Activated CD4-positive, alpha-beta T cell treated with anti-CD3 and anti-CD28 coated beads, Interleukin-2, amount 10 ng/mL, durations not matched to agents 7 days and 5 days (primary cell): ENCODE measurements around the gene ADSS2. TPM values are rescaled to one million over a fixed set of nuclear protein-coding genes. Genes with fewer than 3 reads are reported as not detected.

Source experiments
- CTCF ChIA-PET: fragments of 350-600 bp; sonication (Branson Sonifier 250); formaldehyde crosslinking; loops from one replicate; lab custom pipeline; 2021; ENCODE audit warnings: antibody characterized with exemption; lab: Charles Lee
- POLR2A ChIA-PET: fragments of 350-600 bp; sonication (Branson Sonifier 250); formaldehyde crosslinking; loops from one replicate; lab custom pipeline; 2021; ENCODE audit warnings: antibody characterized with exemption; lab: Charles Lee
- DNase-seq: peaks from one replicate; pipeline ENCODE4 v3.0.0-alpha.2; 2020
- H3K27ac Mint-ChIP-seq: one replicate; pipeline ENCODE4 v1.8.0; 2021; ENCODE audit warnings: mild to moderate bottlenecking, moderate library complexity, mixed read lengths
- H3K27me3 Mint-ChIP-seq: one replicate; pipeline ENCODE4 v1.8.0; 2021; ENCODE audit warnings: mixed read lengths
- H3K36me3 Mint-ChIP-seq: one replicate; pipeline ENCODE4 v1.8.0; 2021; ENCODE audit warnings: low read depth, mixed read lengths
- H3K4me1 Mint-ChIP-seq: one replicate; pipeline ENCODE4 v1.8.0; 2021; ENCODE audit warnings: mixed read lengths
- H3K4me3 Mint-ChIP-seq: one replicate; pipeline ENCODE4 v1.8.0; 2021; ENCODE audit warnings: mild to moderate bottlenecking, moderate library complexity, mixed read lengths
- H3K9me3 Mint-ChIP-seq: one replicate; pipeline ENCODE4 v1.8.0; 2021; ENCODE audit warnings: mixed read lengths
- total RNA-seq, 2 experiments: library from RNA; stranded (reverse); gene quantifications; one replicate each; pipeline ENCODE4 v1.2.3, GENCODE V29; 2021

The ADSS2 gene
- total RNA-seq, 2 experiments from 2014 or later, result 51.7 to 54.0 TPM

- no peak overlapping the region for H3K27ac Mint-ChIP-seq
- POLR2A ChIA-PET, result no interaction called here
- peaks cover 6% of the 10 kb centered on the region for H3K4me1 Mint-ChIP-seq
- DNase-seq, result no peak
- peaks cover 83% of the 10 kb centered on the region for H3K36me3 Mint-ChIP-seq
- no peaks in the 10 kb centered on the region for H3K27me3 Mint-ChIP-seq
- CTCF ChIA-PET, result no interaction called here
- H3K9me3 Mint-ChIP-seq, result peaks cover 2% of the 10 kb centered on the region
- H3K4me3 Mint-ChIP-seq, result no peak overlapping the region
Measured at GRCh38 chr1:244409701-244410100, 42.0 kb downstream of the ADSS2 start.

GRCh38 chr1:244406337-244406736 lies 45.4 kb downstream of the ADSS2 start:
- ChIA-PET POLR2A (no interaction called here), CTCF (no interaction called here)
- H3K4me3 Mint-ChIP-seq, result no peak overlapping the region
- H3K36me3 Mint-ChIP-seq, result peaks cover 84% of the 10 kb centered on the region
- H3K9me3 Mint-ChIP-seq, result peaks cover 25% of the 10 kb centered on the region
- no peak overlapping the region for H3K27ac Mint-ChIP-seq
- DNase-seq, result no peak
- H3K4me1 Mint-ChIP-seq, result peaks cover 3% of the 10 kb centered on the region
- no peaks in the 10 kb centered on the region for H3K27me3 Mint-ChIP-seq

DNA sequence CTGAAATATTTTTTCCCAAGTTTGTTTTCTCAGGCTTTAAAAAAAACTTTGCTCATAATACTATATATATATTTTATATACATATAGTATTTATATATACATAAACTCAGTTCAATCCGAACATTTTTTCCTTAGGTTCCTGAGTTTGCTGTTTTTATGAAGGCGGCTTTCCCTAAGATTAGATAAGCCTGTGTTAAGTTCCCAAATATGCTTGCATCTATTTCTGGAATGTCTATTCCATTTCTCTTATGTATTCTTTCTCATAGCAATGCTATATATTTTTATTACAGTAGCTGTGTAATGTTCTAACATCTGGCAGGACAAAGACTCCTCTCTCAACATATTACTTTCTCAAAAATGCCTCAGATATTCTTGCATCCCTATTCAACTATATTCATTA lies 45.9 kb downstream of the ADSS2 start:
- H3K27me3 Mint-ChIP-seq, result no peaks in the 10 kb centered on the region
- CTCF ChIA-PET, result no interaction called here
- no peak overlapping the region for H3K4me3 Mint-ChIP-seq
- no peak overlapping the region for H3K27ac Mint-ChIP-seq
- peaks cover 85% of the 10 kb centered on the region for H3K36me3 Mint-ChIP-seq
- H3K4me1 Mint-ChIP-seq, result peaks cover 3% of the 10 kb centered on the region
- POLR2A ChIA-PET, result no interaction called here
- peaks cover 30% of the 10 kb centered on the region for H3K9me3 Mint-ChIP-seq
- no peak for DNase-seq

DNA sequence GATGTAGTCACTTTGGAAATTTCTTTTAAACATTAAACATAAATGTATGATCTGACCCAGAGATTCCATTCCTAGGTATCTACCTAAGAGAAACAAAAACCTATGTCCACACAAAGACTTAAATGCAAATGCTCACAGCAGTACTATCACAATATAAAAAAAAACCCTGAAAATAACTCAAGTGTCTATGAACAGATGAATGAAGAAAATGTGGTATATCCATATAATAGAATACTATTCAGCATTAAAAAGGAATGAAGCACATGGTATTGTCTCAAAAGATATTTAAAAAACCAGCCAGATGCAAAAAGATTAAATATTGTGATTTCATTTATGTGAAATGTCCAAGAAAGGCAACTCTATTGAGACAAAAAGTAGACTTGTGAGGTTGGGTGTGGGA lies 48.3 kb downstream of the ADSS2 start:
- no peak overlapping the region for H3K27ac Mint-ChIP-seq
- H3K9me3 Mint-ChIP-seq, result peaks cover 31% of the 10 kb centered on the region
- CTCF ChIA-PET, result no interaction called here
- DNase-seq, result no peak
- no peaks in the 10 kb centered on the region for H3K4me1 Mint-ChIP-seq
- H3K4me3 Mint-ChIP-seq, result no peak overlapping the region
- POLR2A ChIA-PET, result no interaction called here
- peaks cover 72% of the 10 kb centered on the region for H3K36me3 Mint-ChIP-seq
- no peaks in the 10 kb centered on the region for H3K27me3 Mint-ChIP-seq

GRCh38 chr1:244400974-244401373 lies 50.7 kb downstream of the ADSS2 start:
- H3K27ac Mint-ChIP-seq, result no peak overlapping the region
- peaks cover 29% of the 10 kb centered on the region for H3K9me3 Mint-ChIP-seq
- CTCF ChIA-PET, result interaction anchor here (0.8 kb wide), 1 partner anchor 57 kb away, joined by 3 read pairs; no protein-coding TSS in a partner anchor

DNA sequence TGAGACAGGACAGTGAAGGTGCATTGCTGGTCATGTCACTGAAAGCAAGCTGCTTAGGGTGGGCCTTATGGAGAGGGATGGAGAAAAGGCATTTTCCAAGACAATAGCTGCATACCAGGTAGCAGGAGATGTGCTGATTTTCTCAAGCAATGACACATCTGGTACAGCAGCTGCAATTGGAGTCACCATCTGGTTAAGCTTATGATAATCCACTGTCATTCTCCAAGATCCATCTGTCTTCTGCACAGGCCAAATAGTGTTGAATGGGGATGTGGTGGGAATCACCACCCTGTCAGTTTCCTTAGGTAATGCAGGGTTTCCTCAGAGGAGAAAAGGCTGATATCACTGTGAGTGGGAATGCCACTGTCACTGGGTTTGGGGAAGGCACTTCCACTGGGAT lies 54.6 kb downstream of the ADSS2 start:
- CTCF ChIA-PET, result interaction anchor here (1.2 to 1.6 kb wide), 2 partner anchors 16 to 34 kb away, joined by 3 to 5 read pairs; no protein-coding TSS in a partner anchor
- Mint-ChIP-seq H3K27me3 (no peaks in the 10 kb centered on the region), H3K4me1 (peaks cover 13% of the 10 kb centered on the region), H3K4me3 (no peak overlapping the region), H3K36me3 (peaks cover 23% of the 10 kb centered on the region), H3K27ac (no peak overlapping the region), H3K9me3 (peaks cover 13% of the 10 kb centered on the region)
- DNase-seq, result no peak
- POLR2A ChIA-PET, result no interaction called here

More at GRCh38 chr1:244400974-244401373, 50.7 kb downstream of the ADSS2 start:
- no peak for DNase-seq
- POLR2A ChIA-PET, result no interaction called here
- Mint-ChIP-seq H3K4me1 (peaks cover 13% of the 10 kb centered on the region), H3K27me3 (no peaks in the 10 kb centered on the region), H3K4me3 (no peak overlapping the region), H3K36me3 (peaks cover 56% of the 10 kb centered on the region)

- no peaks in the 10 kb centered on the region for H3K27me3 Mint-ChIP-seq
- DNase-seq, result no peak
- ChIA-PET CTCF (interaction anchor here (0.7 kb wide), 1 partner anchor 707 kb away, joined by 3 read pairs; no protein-coding TSS in a partner anchor), POLR2A (no interaction called here)
- H3K4me1 Mint-ChIP-seq, result peaks cover 13% of the 10 kb centered on the region
- no peak overlapping the region for H3K27ac Mint-ChIP-seq
- H3K36me3 Mint-ChIP-seq, result peaks cover 12% of the 10 kb centered on the region
- H3K4me3 Mint-ChIP-seq, result no peak overlapping the region
- peaks cover 2% of the 10 kb centered on the region for H3K9me3 Mint-ChIP-seq
Measured at GRCh38 chr1:244395965-244396364, 55.7 kb downstream of the ADSS2 start.

DNA sequence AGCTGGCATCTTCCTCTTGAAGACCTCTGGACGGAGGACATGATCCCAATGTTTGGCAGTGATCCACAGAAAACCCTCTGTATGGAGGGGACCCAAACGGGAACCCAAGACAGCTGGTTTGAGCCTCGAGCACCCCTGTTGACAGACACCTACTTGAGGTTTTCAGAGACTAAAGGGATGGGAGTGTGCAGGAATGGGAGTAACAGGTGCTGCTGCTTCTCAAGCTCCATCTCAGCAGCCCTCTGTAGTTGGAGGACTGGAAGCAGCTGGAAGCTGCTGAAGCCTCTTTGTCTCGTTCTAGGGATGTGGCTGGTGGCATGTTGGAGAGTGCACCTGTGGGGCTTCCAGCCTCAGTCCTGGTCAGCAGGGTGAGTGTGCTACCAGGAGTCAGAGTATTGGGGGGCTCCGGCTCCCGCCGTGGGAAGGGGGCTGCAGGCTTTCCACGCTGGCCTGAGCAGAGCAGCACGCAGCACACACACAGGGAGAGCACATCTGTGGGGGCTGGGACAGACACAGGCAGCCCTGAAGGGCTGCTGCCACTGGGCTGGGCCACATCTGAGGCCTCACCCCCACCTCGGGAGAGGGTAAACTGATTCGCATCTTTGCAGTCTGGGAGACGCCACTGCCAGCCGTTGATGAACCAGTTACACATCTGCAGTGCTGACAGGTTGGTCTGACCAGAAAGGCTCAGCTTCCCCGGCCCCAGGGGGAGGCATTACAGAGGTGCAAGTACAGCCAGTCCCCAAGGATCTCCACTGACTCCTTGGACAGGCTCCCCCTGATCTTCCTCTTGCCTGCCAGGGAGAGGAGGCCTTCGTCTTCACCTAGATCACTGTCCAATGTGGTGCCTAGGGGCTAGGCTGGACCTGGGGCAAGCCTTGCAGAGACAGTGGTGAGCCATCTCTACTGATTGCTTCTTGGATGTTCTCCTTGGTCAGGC lies 56.6 kb downstream of the ADSS2 start:
- Mint-ChIP-seq H3K36me3 (peaks cover 7% of the 10 kb centered on the region), H3K4me1 (peaks cover 13% of the 10 kb centered on the region), H3K9me3 (no peaks in the 10 kb centered on the region), H3K27ac (no peak overlapping the region), H3K27me3 (no peaks in the 10 kb centered on the region), H3K4me3 (no peak overlapping the region)
- POLR2A ChIA-PET, result no interaction called here
- DNase-seq, result no peak
- CTCF ChIA-PET, result no interaction called here

GRCh38 chr1:244394346-244394745 lies 57.4 kb downstream of the ADSS2 start:
- Mint-ChIP-seq H3K4me1 (peaks cover 13% of the 10 kb centered on the region), H3K27me3 (no peaks in the 10 kb centered on the region), H3K27ac (no peak overlapping the region), H3K4me3 (no peak overlapping the region), H3K36me3 (peaks cover 4% of the 10 kb centered on the region), H3K9me3 (no peaks in the 10 kb centered on the region)
- ChIA-PET POLR2A (no interaction called here), CTCF (no interaction called here)
- DNase-seq, result no peak

DNA sequence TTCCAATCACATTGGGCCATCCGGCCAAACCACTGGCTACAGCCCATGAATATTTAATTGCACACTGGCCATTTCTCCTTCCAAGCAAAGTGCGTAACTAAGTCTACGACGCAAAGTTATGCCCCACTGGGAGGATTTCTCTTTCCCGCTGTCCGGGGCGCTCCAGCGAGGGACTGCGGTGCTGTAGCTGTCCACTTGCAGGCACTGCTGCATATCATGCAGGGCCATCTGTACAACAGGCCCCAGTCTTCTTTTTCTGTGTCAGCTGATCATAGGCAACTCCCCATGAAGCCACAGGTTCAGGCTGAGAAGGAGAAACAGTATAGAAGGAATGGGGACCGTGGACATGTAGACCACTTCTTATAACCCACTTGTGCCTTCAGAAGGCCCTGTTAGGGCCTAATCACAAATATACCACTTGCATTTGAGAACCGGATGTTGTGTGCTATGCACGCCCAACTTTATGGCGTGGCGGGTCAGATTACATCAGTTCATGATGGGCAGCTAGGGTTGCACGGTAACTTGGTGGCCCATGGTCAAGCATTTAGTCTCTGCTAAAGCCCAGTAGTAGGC lies 58.0 kb downstream of the ADSS2 start:
- no peak overlapping the region for H3K27ac Mint-ChIP-seq
- no peak overlapping the region for H3K4me3 Mint-ChIP-seq
- H3K9me3 Mint-ChIP-seq, result no peaks in the 10 kb centered on the region
- H3K36me3 Mint-ChIP-seq, result peaks cover 4% of the 10 kb centered on the region
- no peak for DNase-seq
- H3K4me1 Mint-ChIP-seq, result peaks cover 13% of the 10 kb centered on the region
- CTCF ChIA-PET, result interaction anchor here (0.7 kb wide), 1 partner anchor 32 kb away, joined by 3 read pairs; no protein-coding TSS in a partner anchor
- H3K27me3 Mint-ChIP-seq, result no peaks in the 10 kb centered on the region
- POLR2A ChIA-PET, result no interaction called here

DNA sequence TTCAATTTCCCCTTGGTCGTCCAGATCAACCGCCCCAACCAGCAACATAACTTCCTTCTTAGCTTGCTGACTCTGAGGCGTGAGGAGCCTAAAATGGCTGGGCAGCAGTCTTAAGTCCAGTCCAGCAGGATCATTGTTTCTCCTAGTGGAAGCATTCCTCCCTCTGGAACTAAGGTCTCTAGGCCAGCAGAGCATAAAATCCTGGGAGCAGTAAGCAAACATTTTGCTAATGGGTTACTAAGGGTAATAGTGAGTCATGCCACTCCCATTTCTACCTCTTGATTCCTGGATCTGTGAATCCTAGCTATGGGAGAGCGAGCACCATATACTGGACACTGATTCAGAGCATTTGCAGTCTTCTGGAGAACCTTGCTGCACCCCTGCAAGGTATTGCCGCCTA lies 59.9 kb downstream of the ADSS2 start:
- H3K9me3 Mint-ChIP-seq, result no peaks in the 10 kb centered on the region
- H3K27me3 Mint-ChIP-seq, result no peaks in the 10 kb centered on the region
- H3K4me1 Mint-ChIP-seq, result peaks cover 9% of the 10 kb centered on the region
- CTCF ChIA-PET, result no interaction called here
- POLR2A ChIA-PET, result no interaction called here
- peaks cover 4% of the 10 kb centered on the region for H3K36me3 Mint-ChIP-seq
- no peak overlapping the region for H3K4me3 Mint-ChIP-seq
- no peak for DNase-seq
- H3K27ac Mint-ChIP-seq, result no peak overlapping the region

- ChIA-PET POLR2A (no interaction called here), CTCF (no interaction called here)
- Mint-ChIP-seq H3K27ac (no peak overlapping the region), H3K36me3 (no peaks in the 10 kb centered on the region), H3K4me1 (peaks cover 1% of the 10 kb centered on the region), H3K4me3 (no peak overlapping the region), H3K27me3 (no peaks in the 10 kb centered on the region), H3K9me3 (no peaks in the 10 kb centered on the region)
- no peak for DNase-seq
Measured at GRCh38 chr1:244388961-244389360, 62.7 kb downstream of the ADSS2 start.

- no peak overlapping the region for H3K27ac Mint-ChIP-seq
- no peak overlapping the region for H3K4me3 Mint-ChIP-seq
- H3K4me1 Mint-ChIP-seq, result peaks cover 1% of the 10 kb centered on the region
- ChIA-PET CTCF (interaction anchor here (0.6 to 1.1 kb wide), 3 partner anchors 88 to 1582 kb away, joined by 3 to 4 read pairs (median 3); no protein-coding TSS in a partner anchor), POLR2A (no interaction called here)
- H3K36me3 Mint-ChIP-seq, result no peaks in the 10 kb centered on the region
- H3K9me3 Mint-ChIP-seq, result no peaks in the 10 kb centered on the region
- no peak for DNase-seq
- H3K27me3 Mint-ChIP-seq, result no peaks in the 10 kb centered on the region
Measured at GRCh38 chr1:244387415-244387814, 64.3 kb downstream of the ADSS2 start.
